Activated T-helper 17 cell treated with anti-CD3 and anti-CD28 coated beads, Interleukin-2, amount 50 U/mL, for 72 hours (primary cell): Measurements from ENCODE around the gene EBNA1BP2. TPM values are rescaled to one million over a fixed set of nuclear protein-coding genes. Genes with fewer than 3 reads are reported as not detected.

Experiments
- ATAC-seq: fragments of 150-1000 bp; cut with Tn5 transposase; replicated peaks from 2 replicates; pipeline ENCODE4 v1.10.0; 2021; ENCODE audit warnings: mild to moderate bottlenecking, moderate library complexity
- H3K27ac Mint-ChIP-seq: one replicate; pipeline ENCODE4 v1.8.0; 2022; ENCODE audit warnings: mixed read lengths
- H3K27me3 Mint-ChIP-seq: one replicate; pipeline ENCODE4 v1.8.0; 2022; ENCODE audit warnings: mixed read lengths
- H3K36me3 Mint-ChIP-seq: one replicate; pipeline ENCODE4 v1.8.0; 2022; ENCODE audit warnings: low read depth, mild to moderate bottlenecking, mixed read lengths
- H3K4me1 Mint-ChIP-seq: one replicate; pipeline ENCODE4 v1.8.0; 2022; ENCODE audit warnings: mixed read lengths
- H3K4me3 Mint-ChIP-seq: one replicate; pipeline ENCODE4 v1.8.0; 2022; ENCODE audit warnings: mild to moderate bottlenecking, mixed read lengths
- H3K9me3 Mint-ChIP-seq: one replicate; pipeline ENCODE4 v1.8.0; 2022; ENCODE audit warnings: mixed read lengths
- total RNA-seq, 2 donors: library from RNA; stranded (reverse); gene quantifications; one replicate each; pipeline ENCODE4 v1.2.3, GENCODE V29; 2022

Gene EBNA1BP2
- total RNA-seq, 2 donors from 2014 or later = 52.0 to 121 TPM

- ATAC-seq = no peak
- Mint-ChIP-seq H3K4me3 (no peak overlapping the region), H3K9me3 (peaks cover 5% of the 10 kb centered on the region), H3K36me3 (no peaks in the 10 kb centered on the region), H3K27me3 (peaks cover 16% of the 10 kb centered on the region), H3K27ac (no peak overlapping the region), H3K4me1 (no peaks in the 10 kb centered on the region)
Measured at GRCh38 chr1:43197343-43198127, 25.4 kb upstream of the EBNA1BP2 start.

DNA sequence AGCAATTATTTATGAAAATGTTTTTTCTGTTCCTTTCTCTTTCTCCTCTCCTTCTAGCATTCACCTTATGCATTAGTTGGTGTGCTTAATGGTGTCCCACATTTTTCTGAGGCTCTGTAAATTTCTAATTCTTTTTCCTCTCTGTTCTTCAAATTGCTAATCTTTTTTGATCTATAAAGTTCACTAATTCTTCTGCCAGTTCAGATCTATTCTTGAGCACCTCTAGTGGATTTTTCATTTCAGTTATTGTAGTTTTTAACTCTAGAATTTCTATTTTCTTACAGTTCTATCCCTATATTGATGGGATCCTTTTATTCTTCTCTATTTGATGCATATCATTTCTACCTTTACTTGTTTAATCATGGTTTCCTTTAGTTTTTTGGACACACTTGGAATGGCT lies 22.4 kb upstream of the EBNA1BP2 start:
- no peaks in the 10 kb centered on the region for H3K4me1 Mint-ChIP-seq
- no peak for ATAC-seq
- peaks cover 19% of the 10 kb centered on the region for H3K27me3 Mint-ChIP-seq
- no peaks in the 10 kb centered on the region for H3K36me3 Mint-ChIP-seq
- no peak overlapping the region for H3K4me3 Mint-ChIP-seq
- H3K9me3 Mint-ChIP-seq = peaks cover 5% of the 10 kb centered on the region
- H3K27ac Mint-ChIP-seq = no peak overlapping the region

GRCh38 chr1:43188106-43188505 lies 16.0 kb upstream of the EBNA1BP2 start:
- Mint-ChIP-seq H3K27me3 (peaks cover 13% of the 10 kb centered on the region), H3K36me3 (no peaks in the 10 kb centered on the region), H3K27ac (no peak overlapping the region), H3K4me1 (no peaks in the 10 kb centered on the region), H3K4me3 (no peak overlapping the region), H3K9me3 (no peaks in the 10 kb centered on the region)
- ATAC-seq = no peak

DNA sequence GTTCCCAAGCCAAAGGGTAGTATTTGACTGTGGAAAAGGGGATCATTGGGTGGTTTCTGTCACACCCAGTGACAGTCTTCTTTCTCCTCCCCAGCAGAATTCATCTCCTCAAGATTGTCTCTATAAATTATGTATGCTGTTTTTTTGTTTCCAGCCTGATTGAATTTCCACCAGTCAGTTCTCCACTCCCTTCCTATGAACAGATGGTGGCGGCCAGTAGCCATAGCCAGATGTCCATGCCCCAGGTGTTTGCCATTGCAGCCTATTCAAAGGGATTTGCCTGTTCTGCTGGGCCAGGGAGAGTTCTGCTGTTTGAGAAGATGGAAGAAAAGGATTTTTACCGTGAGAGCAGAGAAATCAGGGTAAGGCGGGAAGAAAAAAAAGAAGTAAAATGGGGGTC lies 12.9 kb upstream of the EBNA1BP2 start:
- H3K27ac Mint-ChIP-seq = no peak overlapping the region
- no peaks in the 10 kb centered on the region for H3K9me3 Mint-ChIP-seq
- H3K4me1 Mint-ChIP-seq = no peaks in the 10 kb centered on the region
- no peaks in the 10 kb centered on the region for H3K36me3 Mint-ChIP-seq
- ATAC-seq = no peak
- H3K4me3 Mint-ChIP-seq = no peak overlapping the region
- peaks cover 10% of the 10 kb centered on the region for H3K27me3 Mint-ChIP-seq

GRCh38 chr1:43184388-43184787 lies 12.3 kb upstream of the EBNA1BP2 start:
- Mint-ChIP-seq H3K9me3 (no peaks in the 10 kb centered on the region), H3K36me3 (no peaks in the 10 kb centered on the region), H3K27ac (no peak overlapping the region), H3K27me3 (peaks cover 10% of the 10 kb centered on the region), H3K4me1 (no peaks in the 10 kb centered on the region), H3K4me3 (no peak overlapping the region)
- no peak for ATAC-seq

GRCh38 chr1:43177691-43178090 lies 5.6 kb upstream of the EBNA1BP2 start:
- H3K4me1 Mint-ChIP-seq = no peaks in the 10 kb centered on the region
- H3K27ac Mint-ChIP-seq = no peak overlapping the region
- H3K27me3 Mint-ChIP-seq = peaks cover 22% of the 10 kb centered on the region
- H3K4me3 Mint-ChIP-seq = no peak overlapping the region
- H3K36me3 Mint-ChIP-seq = no peaks in the 10 kb centered on the region
- ATAC-seq = no peak
- no peaks in the 10 kb centered on the region for H3K9me3 Mint-ChIP-seq

- Mint-ChIP-seq H3K27ac (no peak overlapping the region), H3K9me3 (no peaks in the 10 kb centered on the region), H3K4me3 (no peak overlapping the region), H3K36me3 (peaks cover 23% of the 10 kb centered on the region), H3K4me1 (peaks cover 11% of the 10 kb centered on the region), H3K27me3 (peaks cover 22% of the 10 kb centered on the region)
- no peak for ATAC-seq
Measured at GRCh38 chr1:43174873-43175272, 2.8 kb upstream of the EBNA1BP2 start.

GRCh38 chr1:43172527-43172972 lies 460 bp upstream of the EBNA1BP2 start:
- Mint-ChIP-seq H3K27ac (peak overlapping the region; percentile 96), H3K4me1 (peaks cover 17% of the 10 kb centered on the region), H3K27me3 (peaks cover 17% of the 10 kb centered on the region), H3K36me3 (peaks cover 47% of the 10 kb centered on the region), H3K4me3 (peak overlapping the region; percentile 99), H3K9me3 (no peaks in the 10 kb centered on the region)
- peak; percentile 87 for ATAC-seq

GRCh38 chr1:43171312-43171875 lies 696 bp downstream of the EBNA1BP2 start:
- Mint-ChIP-seq H3K27me3 (peaks cover 6% of the 10 kb centered on the region), H3K4me3 (peak overlapping the region; percentile 99), H3K9me3 (no peaks in the 10 kb centered on the region), H3K36me3 (peaks cover 58% of the 10 kb centered on the region), H3K4me1 (peaks cover 22% of the 10 kb centered on the region), H3K27ac (peak overlapping the region; percentile 96)
- ATAC-seq = no peak

- Mint-ChIP-seq H3K27me3 (no peaks in the 10 kb centered on the region), H3K4me3 (no peak overlapping the region), H3K27ac (no peak overlapping the region), H3K9me3 (no peaks in the 10 kb centered on the region), H3K36me3 (peaks cover 85% of the 10 kb centered on the region), H3K4me1 (peaks cover 16% of the 10 kb centered on the region)
- no peak for ATAC-seq
Measured at GRCh38 chr1:43165765-43166164, 6.3 kb downstream of the EBNA1BP2 start.

DNA sequence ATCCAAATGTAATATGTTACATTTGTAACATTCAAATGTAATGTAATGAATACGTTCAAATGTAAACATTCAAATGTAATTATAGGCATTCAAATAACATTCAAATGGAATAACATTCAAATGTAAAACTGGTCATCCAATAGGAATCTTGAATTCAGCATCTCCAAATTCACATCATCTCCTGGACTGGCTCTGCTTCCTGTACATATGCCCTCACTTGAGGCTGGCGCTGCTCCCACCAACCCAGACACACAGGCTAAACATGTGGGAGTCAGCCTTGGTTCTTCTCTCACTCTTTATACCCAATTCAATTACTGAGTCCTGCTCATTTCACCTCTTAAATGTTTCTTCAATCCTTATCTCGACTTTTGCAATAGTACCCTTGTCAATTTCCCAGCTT lies 6.9 kb downstream of the EBNA1BP2 start:
- Mint-ChIP-seq H3K9me3 (no peaks in the 10 kb centered on the region), H3K4me1 (peaks cover 14% of the 10 kb centered on the region), H3K36me3 (peaks cover 79% of the 10 kb centered on the region), H3K27me3 (no peaks in the 10 kb centered on the region), H3K27ac (no peak overlapping the region), H3K4me3 (no peak overlapping the region)
- ATAC-seq = no peak

GRCh38 chr1:43156026-43156425 lies 16.1 kb downstream of the EBNA1BP2 start:
- H3K4me3 Mint-ChIP-seq = no peak overlapping the region
- no peaks in the 10 kb centered on the region for H3K4me1 Mint-ChIP-seq
- ATAC-seq = no peak
- H3K27ac Mint-ChIP-seq = no peak overlapping the region
- H3K27me3 Mint-ChIP-seq = peaks cover 17% of the 10 kb centered on the region
- no peaks in the 10 kb centered on the region for H3K9me3 Mint-ChIP-seq
- H3K36me3 Mint-ChIP-seq = no peaks in the 10 kb centered on the region

- Mint-ChIP-seq H3K36me3 (no peaks in the 10 kb centered on the region), H3K27me3 (peaks cover 36% of the 10 kb centered on the region), H3K4me3 (no peak overlapping the region), H3K27ac (no peak overlapping the region), H3K4me1 (no peaks in the 10 kb centered on the region), H3K9me3 (no peaks in the 10 kb centered on the region)
- ATAC-seq = no peak
Measured at GRCh38 chr1:43153443-43153842, 18.6 kb downstream of the EBNA1BP2 start.

- no peaks in the 10 kb centered on the region for H3K4me1 Mint-ChIP-seq
- H3K9me3 Mint-ChIP-seq = no peaks in the 10 kb centered on the region
- H3K27ac Mint-ChIP-seq = no peak overlapping the region
- H3K27me3 Mint-ChIP-seq = peaks cover 38% of the 10 kb centered on the region
- H3K4me3 Mint-ChIP-seq = no peak overlapping the region
- ATAC-seq = no peak
- H3K36me3 Mint-ChIP-seq = no peaks in the 10 kb centered on the region
Measured at GRCh38 chr1:43152866-43153265, 19.2 kb downstream of the EBNA1BP2 start.

- peaks cover 49% of the 10 kb centered on the region for H3K27me3 Mint-ChIP-seq
- no peak for ATAC-seq
Measured at GRCh38 chr1:43149889-43150288, 22.2 kb downstream of the EBNA1BP2 start.

More at GRCh38 chr1:43149889-43150288, 22.2 kb downstream of the EBNA1BP2 start:
- Mint-ChIP-seq H3K4me3 (no peak overlapping the region), H3K27ac (no peak overlapping the region), H3K4me1 (no peaks in the 10 kb centered on the region), H3K9me3 (no peaks in the 10 kb centered on the region), H3K36me3 (no peaks in the 10 kb centered on the region)
